ENCODE data around the gene LDAH.

LDAH gene

GRCh38 chr2:20677301-20678085 is 145.4 kb downstream of the LDAH start:
- DNase-seq = no peak

GRCh38 chr2:20676353-20677215 is 146.3 kb downstream of the LDAH start:
- DNase-seq = no peak

GRCh38 chr2:20675701-20676352 is 147.1 kb downstream of the LDAH start:
- DNase-seq = peak; percentile 9

GRCh38 chr2:20674974-20675679 is 147.8 kb downstream of the LDAH start:
- no peak for DNase-seq

- no peak for DNase-seq
These were observed 148.5 kb downstream of the LDAH start for GRCh38 chr2:20674309-20674965.

- no peak for DNase-seq
These were observed 149.1 kb downstream of the LDAH start for GRCh38 chr2:20673686-20674308.

GRCh38 chr2:20672201-20672951 is 150.5 kb downstream of the LDAH start:
- no peak for DNase-seq

- DNase-seq = no peak
These were observed 151.2 kb downstream of the LDAH start for GRCh38 chr2:20671736-20672080.

GRCh38 chr2:20671036-20671735 is 151.7 kb downstream of the LDAH start:
- no peak for DNase-seq

GRCh38 chr2:20670315-20671035 is 152.4 kb downstream of the LDAH start:
- no peak for DNase-seq

GRCh38 chr2:20669562-20670314 is 153.2 kb downstream of the LDAH start:
- DNase-seq = no peak

GRCh38 chr2:20668871-20669475 is 153.9 kb downstream of the LDAH start:
- DNase-seq = no peak

GRCh38 chr2:20668451-20668850 is 154.4 kb downstream of the LDAH start:
- no peak for DNase-seq

GRCh38 chr2:20667531-20668401 is 155.1 kb downstream of the LDAH start:
- DNase-seq = no peak

GRCh38 chr2:20667151-20667530 is 155.8 kb downstream of the LDAH start:
- DNase-seq = no peak

- no peak for DNase-seq
These were observed 156.4 kb downstream of the LDAH start, which contains the start of gene GDF7 for GRCh38 chr2:20666304-20667150. Gene GDF7, plus strand, starts transcription at chr2:20667144. Its CDS starts 96 bp downstream, at chr2:20667240.

- DNase-seq = no peak
These were observed 156.9 kb downstream of the LDAH start for GRCh38 chr2:20666005-20666303.
